OCI-M1 (cell line): Measurements from ENCODE around the gene VPS26B.
"Not testable (repeated sequence)": the region's sequence is repeated elsewhere in the genome, so short reads cannot be mapped to it uniquely, and the experiment has no call there.

ENCODE experiments used
- DNase-seq: peaks from one replicate; lab custom pipeline; 2025; lab: John Stamatoyannopoulos, UW

The VPS26B gene

GRCh38 chr11:134258577-134258976 lies 34.1 kb downstream of the VPS26B start:
- no peak for DNase-seq

GRCh38 chr11:134260503-134260902 lies 36.0 kb downstream of the VPS26B start:
- DNase-seq: peak; percentile 83

GRCh38 chr11:134260983-134261382 lies 36.5 kb downstream of the VPS26B start:
- DNase-seq: no peak

GRCh38 chr11:134261626-134262488 lies 37.4 kb downstream of the VPS26B start:
- DNase-seq: peak; percentile 72

GRCh38 chr11:134264966-134265764 lies 40.7 kb downstream of the VPS26B start:
- DNase-seq: no peak

GRCh38 chr11:134266440-134266839 lies 42.0 kb downstream of the VPS26B start:
- DNase-seq: no peak

- DNase-seq: peak; percentile 30
These were observed 42.4 kb downstream of the VPS26B start for GRCh38 chr11:134266841-134267251.

- no peak for DNase-seq
These were observed 43.0 kb downstream of the VPS26B start for GRCh38 chr11:134267461-134267860.

GRCh38 chr11:134267966-134268365 lies 43.5 kb downstream of the VPS26B start:
- no peak for DNase-seq

GRCh38 chr11:134270250-134270714 lies 45.8 kb downstream of the VPS26B start:
- DNase-seq: peak; percentile 52

- DNase-seq: no peak
These were observed 47.5 kb downstream of the VPS26B start for GRCh38 chr11:134271978-134272377.

GRCh38 chr11:134272381-134273316 lies 48.2 kb downstream of the VPS26B start:
- DNase-seq: no peak

- DNase-seq: no peak
These were observed 48.8 kb downstream of the VPS26B start for GRCh38 chr11:134273317-134273712.

- no peak for DNase-seq
These were observed 50.7 kb downstream of the VPS26B start for GRCh38 chr11:134275188-134275533.

GRCh38 chr11:134275534-134276395 lies 51.3 kb downstream of the VPS26B start, which contains the start of gene GLB1L3:
Gene GLB1L3, plus strand, starts transcription at chr11:134276379. Its CDS starts 362 bp downstream, at chr11:134276741.
- no peak for DNase-seq

- DNase-seq: no peak
These were observed 52.1 kb downstream of the VPS26B start for GRCh38 chr11:134276396-134277182.

- DNase-seq: no peak
These were observed 52.9 kb downstream of the VPS26B start for GRCh38 chr11:134277183-134278001.

GRCh38 chr11:134278356-134278755 lies 53.9 kb downstream of the VPS26B start:
- no peak for DNase-seq

- DNase-seq: not testable (repeated sequence)
These were observed 57.2 kb downstream of the VPS26B start for GRCh38 chr11:134281635-134282034.
